ENCODE data around the gene ZDHHC9. TPM values are rescaled to one million over a fixed set of nuclear protein-coding genes. Genes with fewer than 3 reads are reported as not detected.

The ZDHHC9 gene
- total and polyA plus RNA-seq, 3 donors from 2014 or later: 6.9 to 9.4 (median 7.3) TPM

DNA sequence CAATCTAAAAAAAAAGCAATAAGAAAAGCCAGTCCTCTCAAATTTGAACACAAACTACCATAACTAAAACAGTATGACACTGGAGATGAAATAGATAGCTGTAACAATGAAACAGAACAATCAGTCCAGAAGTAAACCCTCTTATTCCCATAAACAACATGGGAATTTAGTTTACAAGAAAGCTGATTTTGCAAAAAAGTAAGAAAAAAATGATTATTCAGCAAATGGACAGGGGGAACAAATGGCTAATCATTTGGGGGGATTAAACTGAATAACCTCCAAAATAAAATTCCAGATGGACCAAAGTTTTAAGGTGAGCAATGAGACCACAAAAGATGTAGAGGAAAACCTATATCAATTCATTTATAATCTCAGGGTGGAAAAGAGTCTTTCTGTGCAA lies 80.0 kb downstream of the ZDHHC9 start:
- DNase-seq: no peak
- Histone ChIP-seq H3K36me3 (ENCODE audit: low read depth, missing control alignments) (no peaks in the 10 kb centered on the region), H3K9me3 (no peaks in the 10 kb centered on the region), H3K27ac (no peak overlapping the region), H3K4me3 (no peak overlapping the region), H3K27me3 (no peaks in the 10 kb centered on the region), H3K4me1 (no peaks in the 10 kb centered on the region)
- no peak for TF ChIP-seq POLR2A (IDR thresholded peaks at IDR 0.05)
- TF ChIP-seq, protein P1, sequence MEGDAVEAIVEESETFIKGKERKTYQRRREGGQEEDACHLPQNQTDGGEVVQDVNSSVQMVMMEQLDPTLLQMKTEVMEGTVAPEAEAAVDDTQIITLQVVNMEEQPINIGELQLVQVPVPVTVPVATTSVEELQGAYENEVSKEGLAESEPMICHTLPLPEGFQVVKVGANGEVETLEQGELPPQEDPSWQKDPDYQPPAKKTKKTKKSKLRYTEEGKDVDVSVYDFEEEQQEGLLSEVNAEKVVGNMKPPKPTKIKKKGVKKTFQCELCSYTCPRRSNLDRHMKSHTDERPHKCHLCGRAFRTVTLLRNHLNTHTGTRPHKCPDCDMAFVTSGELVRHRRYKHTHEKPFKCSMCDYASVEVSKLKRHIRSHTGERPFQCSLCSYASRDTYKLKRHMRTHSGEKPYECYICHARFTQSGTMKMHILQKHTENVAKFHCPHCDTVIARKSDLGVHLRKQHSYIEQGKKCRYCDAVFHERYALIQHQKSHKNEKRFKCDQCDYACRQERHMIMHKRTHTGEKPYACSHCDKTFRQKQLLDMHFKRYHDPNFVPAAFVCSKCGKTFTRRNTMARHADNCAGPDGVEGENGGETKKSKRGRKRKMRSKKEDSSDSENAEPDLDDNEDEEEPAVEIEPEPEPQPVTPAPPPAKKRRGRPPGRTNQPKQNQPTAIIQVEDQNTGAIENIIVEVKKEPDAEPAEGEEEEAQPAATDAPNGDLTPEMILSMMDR (IDR thresholded peaks at IDR 0.05): no peak
- intact Hi-C loops (cut with DNase I; ENCODE audit: low total_unique reads): no loop called here

DNA sequence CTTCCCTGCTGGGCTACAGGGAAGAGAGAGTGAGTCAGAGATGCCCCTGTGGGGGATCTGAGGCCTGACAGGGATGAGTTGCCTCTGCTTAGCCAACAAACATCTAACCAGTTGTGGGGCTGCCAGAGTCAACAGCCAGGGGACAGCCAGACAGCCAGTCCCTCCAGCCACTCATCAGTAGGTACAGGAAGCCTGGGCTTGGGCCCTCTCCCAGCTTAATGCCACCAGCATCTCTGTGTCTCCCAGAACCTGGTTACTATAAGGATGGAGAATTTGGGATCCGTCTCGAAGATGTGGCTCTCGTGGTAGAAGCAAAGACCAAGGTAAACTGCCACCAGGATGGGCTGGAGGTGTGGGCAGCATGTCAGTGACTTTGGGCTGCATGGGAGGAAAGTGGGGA lies 81.2 kb downstream of the ZDHHC9 start:
- DNase-seq: no peak
- intact Hi-C loops (cut with DNase I; ENCODE audit: low total_unique reads): no loop called here
- 88 to 100% methylated on average over 3 of the region's 3 CpGs for WGBS, 2 donors
- no peaks in the 10 kb centered on the region for H3K9me3 ChIP-seq
- no peaks in the 10 kb centered on the region for H3K4me1 ChIP-seq
- TF ChIP-seq, protein P1 (IDR thresholded peaks at IDR 0.05): no peak
- TF ChIP-seq POLR2A (IDR thresholded peaks at IDR 0.05): no peak
- H3K36me3 ChIP-seq (ENCODE audit: low read depth, missing control alignments): no peaks in the 10 kb centered on the region
- no peak overlapping the region for H3K27ac ChIP-seq
- H3K27me3 ChIP-seq: no peaks in the 10 kb centered on the region
- H3K4me3 ChIP-seq: no peak overlapping the region

DNA sequence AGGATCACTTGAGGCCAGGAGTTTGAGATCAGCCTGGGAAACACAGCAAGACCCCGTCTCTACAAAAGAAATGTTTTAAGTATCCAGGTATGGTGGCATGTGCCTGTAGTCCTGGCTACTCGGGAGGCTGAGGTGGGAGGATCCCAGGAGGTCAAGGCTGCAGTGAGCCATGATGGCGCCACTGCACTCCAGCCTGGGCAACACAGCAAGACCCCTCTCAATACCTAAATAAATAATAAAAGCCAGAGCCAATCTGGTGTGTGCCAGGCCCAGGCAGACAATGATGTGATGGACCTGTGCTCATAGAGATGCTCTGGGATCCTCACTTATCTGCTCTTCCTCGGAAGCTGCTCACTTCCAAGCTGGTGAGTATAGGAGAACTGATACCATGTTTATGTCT lies 82.1 kb downstream of the ZDHHC9 start:
- H3K27me3 ChIP-seq: no peaks in the 10 kb centered on the region
- no peaks in the 10 kb centered on the region for H3K4me1 ChIP-seq
- no peaks in the 10 kb centered on the region for H3K36me3 ChIP-seq (ENCODE audit: low read depth, missing control alignments)
- no peak overlapping the region for H3K27ac ChIP-seq
- DNase-seq: no peak
- H3K9me3 ChIP-seq: no peaks in the 10 kb centered on the region
- H3K4me3 ChIP-seq: no peak overlapping the region
- WGBS, 2 donors: 100% methylated on average over 4 of the region's 4 CpGs; no CpG with 5 or more reads in 1 of the 2 donors
- no peak for TF ChIP-seq POLR2A (IDR thresholded peaks at IDR 0.05)
- TF ChIP-seq, protein P1 (IDR thresholded peaks at IDR 0.05): no peak
- intact Hi-C loops (cut with DNase I; ENCODE audit: low total_unique reads): no loop called here

DNA sequence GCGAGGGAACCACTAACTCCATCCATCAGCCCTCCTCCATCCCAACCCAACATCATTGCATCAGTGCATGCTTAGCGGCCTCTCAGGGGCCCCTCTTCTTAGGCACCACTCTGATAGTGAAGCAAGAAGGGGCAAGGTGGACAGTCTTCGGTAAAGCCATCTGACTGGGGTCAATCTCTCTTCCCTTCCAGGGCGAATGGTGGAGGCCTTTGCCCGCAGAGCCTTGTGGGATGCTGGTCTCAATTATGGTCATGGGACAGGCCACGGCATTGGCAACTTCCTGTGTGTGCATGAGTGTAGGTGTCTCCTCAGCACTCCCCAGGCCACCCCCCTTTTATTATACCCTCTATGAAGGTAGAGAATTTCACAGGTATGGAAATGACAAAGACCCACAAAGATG lies 82.7 kb downstream of the ZDHHC9 start:
- no peak for DNase-seq
- Histone ChIP-seq H3K27ac (no peak overlapping the region), H3K27me3 (no peaks in the 10 kb centered on the region), H3K4me1 (no peaks in the 10 kb centered on the region), H3K9me3 (no peaks in the 10 kb centered on the region), H3K36me3 (ENCODE audit: low read depth, missing control alignments) (no peaks in the 10 kb centered on the region), H3K4me3 (no peak overlapping the region)
- WGBS, 2 donors: 88 to 93% methylated on average over 2 to 4 of the region's 6 CpGs
- intact Hi-C loops (cut with DNase I; ENCODE audit: low total_unique reads): no loop called here
- TF ChIP-seq, protein P1 (IDR thresholded peaks at IDR 0.05): no peak
- no peak for TF ChIP-seq POLR2A (IDR thresholded peaks at IDR 0.05)

DNA sequence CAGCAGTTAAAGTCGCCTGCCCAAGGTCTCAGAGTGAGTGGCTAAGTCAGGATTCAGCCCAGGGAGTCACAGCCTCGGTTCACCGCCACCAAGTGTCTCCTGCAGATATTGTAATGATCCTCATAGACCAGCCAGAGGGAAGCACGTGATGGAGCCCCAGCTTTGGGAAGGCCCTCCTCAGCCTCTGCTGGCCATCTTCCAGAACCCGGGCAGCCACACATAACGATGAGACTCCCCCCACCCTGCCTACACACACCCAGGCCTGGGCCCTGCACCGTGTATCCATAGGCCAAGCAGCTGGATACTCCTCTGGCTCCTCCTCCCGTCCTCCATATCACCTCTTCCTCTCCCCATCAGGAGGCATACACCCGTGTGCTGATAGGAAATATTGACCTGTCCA lies 83.5 kb downstream of the ZDHHC9 start:
- intact Hi-C loops (cut with DNase I; ENCODE audit: low total_unique reads): no loop called here
- DNase-seq: no peak
- Histone ChIP-seq H3K27ac (no peak overlapping the region), H3K4me1 (no peaks in the 10 kb centered on the region), H3K36me3 (ENCODE audit: low read depth, missing control alignments) (no peaks in the 10 kb centered on the region), H3K4me3 (no peak overlapping the region), H3K27me3 (no peaks in the 10 kb centered on the region), H3K9me3 (no peaks in the 10 kb centered on the region)
- TF ChIP-seq POLR2A (IDR thresholded peaks at IDR 0.05): no peak
- TF ChIP-seq, protein P1 (IDR thresholded peaks at IDR 0.05): no peak
- WGBS, 2 donors: 40 to 45% methylated on average over 1 to 6 of the region's 9 CpGs
